ENCODE results near the gene UBA3.

UBA3 gene

DNA sequence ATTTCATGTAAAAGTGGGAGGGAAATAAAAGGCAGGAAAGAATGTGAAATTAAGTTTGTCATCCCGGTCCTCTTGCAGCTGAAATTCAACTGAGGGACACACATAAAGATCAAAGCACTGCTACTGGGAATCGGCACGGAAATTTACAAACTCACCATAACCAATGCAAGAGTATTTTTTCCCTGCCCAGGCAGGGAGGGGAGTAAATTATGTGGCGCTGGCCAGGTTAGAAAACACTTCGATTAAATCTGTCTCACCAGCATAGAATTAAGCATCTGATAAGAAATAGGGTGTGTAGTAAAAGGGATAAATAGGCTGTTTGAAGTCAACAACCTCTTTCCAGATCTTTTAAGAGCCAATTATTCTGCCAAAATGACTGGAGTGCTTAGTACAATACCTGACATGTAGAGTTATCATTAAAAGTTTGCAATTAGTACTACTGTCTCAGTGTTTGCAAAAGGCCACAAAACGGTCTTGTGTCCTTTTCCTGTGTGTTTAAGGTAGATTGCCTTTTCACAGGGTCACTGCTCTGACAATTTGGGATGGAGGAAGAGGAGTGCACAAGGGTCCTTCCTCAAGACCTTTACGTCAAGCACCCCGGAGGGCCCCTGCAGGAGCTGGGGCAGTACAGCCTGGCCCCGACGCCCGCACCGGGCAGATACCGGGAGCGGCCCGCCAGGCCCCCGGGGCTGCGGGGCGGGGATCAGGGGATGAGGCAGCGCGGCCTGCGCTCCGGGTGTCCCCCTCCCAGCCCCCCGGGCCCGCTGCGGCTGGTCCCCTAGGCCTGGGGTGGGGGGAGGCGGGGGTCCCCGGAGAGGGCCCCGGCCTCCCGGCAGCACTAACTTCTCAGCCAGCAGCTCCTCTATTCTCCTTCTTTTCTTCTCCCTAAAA lies 651 bp downstream of the UBA3 start:
- DNase-seq, result peak; percentile 22
- WGBS, result 4% methylated on average over 15 of the region's 29 CpGs
- H3K27me3 ChIP-seq (ENCODE audit: control insufficient read depth in 1 of 2, insufficient read depth in 1 of 2, low read length in 2 of 2), result no peaks in the 10 kb centered on the region

DNA sequence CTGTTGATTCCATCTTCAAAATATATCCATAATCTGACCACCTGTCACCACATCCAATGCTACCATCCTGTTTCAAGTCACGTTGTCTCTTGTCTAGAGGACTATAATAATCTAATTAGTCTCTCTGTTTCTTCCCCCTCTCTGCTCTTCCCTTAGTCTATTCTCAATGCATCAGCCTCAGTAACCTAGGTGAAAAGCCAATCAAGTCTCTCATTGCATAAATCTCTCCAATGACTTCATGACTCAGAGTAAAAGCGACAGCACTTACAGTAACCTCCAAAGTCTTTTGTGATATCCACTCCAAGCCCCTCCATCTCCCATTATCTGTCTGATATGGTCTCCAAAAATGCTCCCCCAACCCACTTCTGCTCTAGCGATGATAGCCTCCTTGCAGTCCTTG lies 7.2 kb downstream of the UBA3 start:
- Histone ChIP-seq H3K23ac (ENCODE audit: low read length in 2 of 2) (no peak overlapping the region), H3K27ac (ENCODE audit: low read length, poor library complexity, severe bottlenecking) (no peak overlapping the region), H3K79me1 (replicated peaks; ENCODE audit: low read length, poor library complexity, severe bottlenecking) (peaks cover 17% of the 10 kb centered on the region), H2BK5ac (ENCODE audit: low read depth, low read length, poor library complexity, severe bottlenecking) (no peak overlapping the region), H3K36me3 (ENCODE audit: control insufficient read depth in 1 of 2, insufficient read depth in 2 of 2, low read depth in 1 of 2, low read length in 2 of 2) (peaks cover 11 to 59% of the 10 kb centered on the region in 2 experiments), H3K4ac (ENCODE audit: low read depth in 1 of 2, low read length in 2 of 2) (no peak overlapping the region), H4K8ac (ENCODE audit: low read length) (no peak overlapping the region), H3K4me1 (ENCODE audit: control insufficient read depth, insufficient read depth, low read depth, low read length) (peaks cover 2% of the 10 kb centered on the region), H2AFZ (ENCODE audit: low read depth, low read length) (no peak overlapping the region), H3K14ac (ENCODE audit: low read length in 2 of 2) (no peak overlapping the region), H3K9ac (ENCODE audit: low read length) (no peak overlapping the region), H2BK12ac (ENCODE audit: low read length in 2 of 2) (no peak overlapping the region), H2BK15ac (ENCODE audit: low read depth, poor library complexity, severe bottlenecking) (no peak overlapping the region), H2AK5ac (ENCODE audit: low read length, severe bottlenecking) (no peak overlapping the region), H2BK120ac (ENCODE audit: low read depth, low read length) (no peak overlapping the region), H3K4me3 (ENCODE audit: insufficient read depth in 1 of 2, low read depth in 1 of 2, low read length in 2 of 2) (no peak overlapping the region), H4K91ac (ENCODE audit: low read length) (no peak overlapping the region), H3K18ac (ENCODE audit: low read depth in 1 of 2, low read length in 2 of 2) (no peak overlapping the region), H3K4me2 (ENCODE audit: low read length, poor library complexity, severe bottlenecking) (no peak overlapping the region), H3K27me3 (ENCODE audit: control insufficient read depth in 1 of 2, insufficient read depth in 1 of 2, low read length in 2 of 2) (no peaks in the 10 kb centered on the region), H3K9me3 (ENCODE audit: control insufficient read depth, low read length) (no peaks in the 10 kb centered on the region)
- 95% methylated on average over 3 of the region's 3 CpGs for WGBS
- no peak for DNase-seq

More for the DNA sequence above, 651 bp downstream of the UBA3 start:
- Histone ChIP-seq H2AFZ (ENCODE audit: low read depth, low read length) (peak overlapping the region; percentile 49), H3K23ac (ENCODE audit: low read length in 2 of 2) (no peak overlapping the region), H2BK12ac (ENCODE audit: low read length in 2 of 2) (no peak overlapping the region), H2BK5ac (ENCODE audit: low read depth, low read length, poor library complexity, severe bottlenecking) (peak overlapping the region; percentile 51), H2BK120ac (ENCODE audit: low read depth, low read length) (peak overlapping the region; percentile 77), H3K4me1 (ENCODE audit: control insufficient read depth, insufficient read depth, low read depth, low read length) (peaks cover 9% of the 10 kb centered on the region), H3K9me3 (ENCODE audit: control insufficient read depth, low read length) (no peaks in the 10 kb centered on the region), H3K18ac (ENCODE audit: low read depth in 1 of 2, low read length in 2 of 2) (no peak overlapping the region), H2BK15ac (ENCODE audit: low read depth, poor library complexity, severe bottlenecking) (no peak overlapping the region), H3K4me2 (ENCODE audit: low read length, poor library complexity, severe bottlenecking) (peak overlapping the region; percentile 66), H3K14ac (ENCODE audit: low read length in 2 of 2) (no peak overlapping the region), H3K27ac (ENCODE audit: low read length, poor library complexity, severe bottlenecking) (no peak overlapping the region), H3K36me3 (ENCODE audit: control insufficient read depth in 1 of 2, insufficient read depth in 2 of 2, low read depth in 1 of 2, low read length in 2 of 2) (peaks cover 4 to 13% of the 10 kb centered on the region in 2 experiments), H3K9ac (ENCODE audit: low read length) (peak overlapping the region; percentile 89), H3K4me3 (ENCODE audit: insufficient read depth in 1 of 2, low read depth in 1 of 2, low read length in 2 of 2) (peak overlapping the region; percentile 82 to 89), H2AK5ac (ENCODE audit: low read length, severe bottlenecking) (no peak overlapping the region), H4K91ac (ENCODE audit: low read length) (peak overlapping the region; percentile 46), H4K8ac (ENCODE audit: low read length) (no peak overlapping the region), H3K79me1 (replicated peaks; ENCODE audit: low read length, poor library complexity, severe bottlenecking) (peaks cover 6% of the 10 kb centered on the region), H3K4ac (ENCODE audit: low read depth in 1 of 2, low read length in 2 of 2) (peak overlapping the region in 1 of 2 experiments; percentile 73)

DNA sequence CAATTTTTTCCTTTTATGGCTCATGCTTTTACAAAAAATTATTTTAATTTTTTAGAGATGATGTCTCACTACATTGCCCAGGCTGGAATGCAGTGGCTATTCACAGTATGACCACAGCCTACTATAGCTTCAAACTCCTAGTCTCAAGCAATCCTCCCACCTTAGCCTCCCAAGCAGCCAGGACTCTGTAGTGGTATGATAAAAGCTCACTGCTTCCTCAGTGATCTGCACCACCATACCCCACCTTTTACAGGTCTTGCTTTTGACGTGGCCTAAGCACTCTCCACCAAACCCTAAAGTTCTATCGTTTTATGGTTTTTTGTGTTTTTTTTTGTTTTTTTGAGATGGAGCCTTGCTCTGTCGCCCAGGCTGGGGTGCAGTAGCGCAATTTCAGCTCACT lies 14.0 kb downstream of the UBA3 start:
- no peak overlapping the region for H2BK15ac ChIP-seq (ENCODE audit: low read depth, poor library complexity, severe bottlenecking)
- no peak overlapping the region for H3K23ac ChIP-seq (ENCODE audit: low read length in 2 of 2)
- H3K36me3 ChIP-seq (ENCODE audit: control insufficient read depth in 1 of 2, insufficient read depth in 2 of 2, low read depth in 1 of 2, low read length in 2 of 2), result peaks cover 9 to 75% of the 10 kb centered on the region in 2 experiments
- no peak overlapping the region for H2BK12ac ChIP-seq (ENCODE audit: low read length in 2 of 2)
- no peak overlapping the region for H2BK5ac ChIP-seq (ENCODE audit: low read depth, low read length, poor library complexity, severe bottlenecking)
- H3K4me3 ChIP-seq (ENCODE audit: insufficient read depth in 1 of 2, low read depth in 1 of 2, low read length in 2 of 2), result no peak overlapping the region
- H3K79me1 ChIP-seq (replicated peaks; ENCODE audit: low read length, poor library complexity, severe bottlenecking), result peaks cover 19% of the 10 kb centered on the region
- H3K4me2 ChIP-seq (ENCODE audit: low read length, poor library complexity, severe bottlenecking), result no peak overlapping the region
- H3K4ac ChIP-seq (ENCODE audit: low read depth in 1 of 2, low read length in 2 of 2), result no peak overlapping the region
- H3K14ac ChIP-seq (ENCODE audit: low read length in 2 of 2), result no peak overlapping the region
- H2BK120ac ChIP-seq (ENCODE audit: low read depth, low read length), result no peak overlapping the region
- no peaks in the 10 kb centered on the region for H3K27me3 ChIP-seq (ENCODE audit: control insufficient read depth in 1 of 2, insufficient read depth in 1 of 2, low read length in 2 of 2)
- 27% methylated on average over 2 of the region's 4 CpGs for WGBS
- no peak overlapping the region for H3K9ac ChIP-seq (ENCODE audit: low read length)
- H4K8ac ChIP-seq (ENCODE audit: low read length), result no peak overlapping the region
- DNase-seq, result no peak
- no peak overlapping the region for H3K18ac ChIP-seq (ENCODE audit: low read depth in 1 of 2, low read length in 2 of 2)
- no peaks in the 10 kb centered on the region for H3K4me1 ChIP-seq (ENCODE audit: control insufficient read depth, insufficient read depth, low read depth, low read length)
- H3K27ac ChIP-seq (ENCODE audit: low read length, poor library complexity, severe bottlenecking), result no peak overlapping the region
- H3K9me3 ChIP-seq (ENCODE audit: control insufficient read depth, low read length), result no peaks in the 10 kb centered on the region
- H2AFZ ChIP-seq (ENCODE audit: low read depth, low read length), result no peak overlapping the region
- no peak overlapping the region for H2AK5ac ChIP-seq (ENCODE audit: low read length, severe bottlenecking)
- no peak overlapping the region for H4K91ac ChIP-seq (ENCODE audit: low read length)

DNA sequence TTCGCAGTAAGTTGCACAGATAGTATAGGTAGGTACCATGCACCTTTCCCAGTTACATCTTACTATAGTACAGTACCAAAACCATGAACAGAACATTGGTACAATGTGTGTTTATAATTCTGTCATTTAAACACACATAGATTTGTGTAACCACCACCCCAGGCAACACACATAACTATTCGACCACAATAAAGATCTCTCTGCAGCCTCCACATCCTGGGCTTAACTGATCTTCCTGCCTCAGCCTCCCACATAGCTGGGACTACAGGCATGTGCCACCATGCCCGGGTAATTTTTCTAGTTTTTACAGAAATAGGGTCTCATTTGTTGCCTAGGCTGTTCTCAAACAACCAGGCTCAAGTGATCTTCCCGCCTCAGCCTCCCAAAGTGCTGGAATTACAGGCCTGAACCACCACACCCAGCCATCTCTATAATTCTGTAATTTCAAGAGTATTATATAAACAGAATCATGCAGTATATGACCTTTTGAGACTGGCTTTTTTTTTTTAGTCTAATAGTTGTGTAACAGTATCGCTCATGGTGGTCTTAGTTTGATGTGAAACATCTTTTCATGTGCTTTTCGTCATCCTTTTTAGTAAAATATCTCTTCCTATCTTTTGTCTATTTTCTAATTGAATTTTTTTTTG lies 14.7 kb downstream of the UBA3 start:
- no peak overlapping the region for H4K91ac ChIP-seq (ENCODE audit: low read length)
- peaks cover 11 to 75% of the 10 kb centered on the region in 2 experiments for H3K36me3 ChIP-seq (ENCODE audit: control insufficient read depth in 1 of 2, insufficient read depth in 2 of 2, low read depth in 1 of 2, low read length in 2 of 2)
- H4K8ac ChIP-seq (ENCODE audit: low read length), result no peak overlapping the region
- WGBS, result 100% methylated on average over 2 of the region's 6 CpGs
- no peak overlapping the region for H2BK120ac ChIP-seq (ENCODE audit: low read depth, low read length)
- no peak overlapping the region for H2BK12ac ChIP-seq (ENCODE audit: low read length in 2 of 2)
- H2AFZ ChIP-seq (ENCODE audit: low read depth, low read length), result no peak overlapping the region
- no peaks in the 10 kb centered on the region for H3K9me3 ChIP-seq (ENCODE audit: control insufficient read depth, low read length)
- no peak overlapping the region for H3K23ac ChIP-seq (ENCODE audit: low read length in 2 of 2)
- no peak overlapping the region for H3K4ac ChIP-seq (ENCODE audit: low read depth in 1 of 2, low read length in 2 of 2)
- H3K4me2 ChIP-seq (ENCODE audit: low read length, poor library complexity, severe bottlenecking), result no peak overlapping the region
- no peaks in the 10 kb centered on the region for H3K4me1 ChIP-seq (ENCODE audit: control insufficient read depth, insufficient read depth, low read depth, low read length)
- H3K14ac ChIP-seq (ENCODE audit: low read length in 2 of 2), result no peak overlapping the region
- no peak overlapping the region for H2AK5ac ChIP-seq (ENCODE audit: low read length, severe bottlenecking)
- no peak overlapping the region for H2BK5ac ChIP-seq (ENCODE audit: low read depth, low read length, poor library complexity, severe bottlenecking)
- H3K9ac ChIP-seq (ENCODE audit: low read length), result no peak overlapping the region
- no peaks in the 10 kb centered on the region for H3K27me3 ChIP-seq (ENCODE audit: control insufficient read depth in 1 of 2, insufficient read depth in 1 of 2, low read length in 2 of 2)
- H3K79me1 ChIP-seq (replicated peaks; ENCODE audit: low read length, poor library complexity, severe bottlenecking), result peaks cover 16% of the 10 kb centered on the region
- DNase-seq, result no peak
- H3K27ac ChIP-seq (ENCODE audit: low read length, poor library complexity, severe bottlenecking), result no peak overlapping the region
- H3K18ac ChIP-seq (ENCODE audit: low read depth in 1 of 2, low read length in 2 of 2), result no peak overlapping the region
- H2BK15ac ChIP-seq (ENCODE audit: low read depth, poor library complexity, severe bottlenecking), result no peak overlapping the region
- no peak overlapping the region for H3K4me3 ChIP-seq (ENCODE audit: insufficient read depth in 1 of 2, low read depth in 1 of 2, low read length in 2 of 2)
